ENCODE data around the gene CHML.

DNA sequence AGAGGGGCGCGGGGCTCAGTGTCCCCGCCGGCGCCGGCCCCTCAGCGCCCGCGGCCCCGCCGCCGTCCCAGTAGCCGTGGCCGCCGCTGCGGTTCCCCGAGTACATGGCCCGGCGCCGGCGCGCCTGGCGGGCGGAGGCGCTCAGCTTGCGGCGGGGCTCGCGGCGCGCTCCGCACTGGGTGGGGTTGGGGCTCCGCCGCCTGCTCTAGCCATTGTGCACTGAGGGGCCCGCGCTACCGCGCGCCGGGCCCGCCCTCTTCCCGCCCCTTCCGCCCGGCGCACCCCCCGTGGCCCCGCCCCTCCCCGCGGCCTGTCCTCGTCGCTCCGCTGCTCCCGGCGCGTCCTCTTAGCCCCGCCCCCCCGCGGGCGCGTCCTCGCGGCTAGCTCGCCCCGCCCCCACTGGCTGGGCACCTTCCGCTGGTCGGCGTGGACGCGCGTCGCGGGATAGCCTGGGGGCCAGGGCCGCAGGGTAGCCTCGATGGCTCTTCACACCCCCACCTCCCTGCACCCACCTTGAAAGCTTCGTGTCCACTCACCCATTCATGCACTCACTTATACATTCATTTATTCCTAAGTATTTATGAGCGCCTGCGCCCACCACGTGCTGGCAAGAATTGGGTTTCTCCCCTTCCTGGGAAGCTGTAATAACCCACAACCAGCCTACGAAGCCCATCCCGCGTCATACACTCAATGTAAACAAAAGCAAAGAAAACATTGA, at the start of gene CHML, which contains the start of gene OPN3:
- TF ChIP-seq GATA2 (IDR thresholded peaks at IDR 0.05; ENCODE audit: low read depth, low read length) (no peak), GATA3 (IDR thresholded peaks at IDR 0.05; ENCODE audit: low read depth, low read length) (no peak)
